ENCODE measurements around the gene TP53BP1. TPM values are rescaled to one million over a fixed set of nuclear protein-coding genes. Genes with fewer than 3 reads are reported as not detected.

The TP53BP1 gene
- total and polyA plus RNA-seq, 2 of the 13 experiments (the other 11 are each of a cell fraction or from before 2014, with no cell fraction given), result 17.1 to 17.4 TPM

DNA sequence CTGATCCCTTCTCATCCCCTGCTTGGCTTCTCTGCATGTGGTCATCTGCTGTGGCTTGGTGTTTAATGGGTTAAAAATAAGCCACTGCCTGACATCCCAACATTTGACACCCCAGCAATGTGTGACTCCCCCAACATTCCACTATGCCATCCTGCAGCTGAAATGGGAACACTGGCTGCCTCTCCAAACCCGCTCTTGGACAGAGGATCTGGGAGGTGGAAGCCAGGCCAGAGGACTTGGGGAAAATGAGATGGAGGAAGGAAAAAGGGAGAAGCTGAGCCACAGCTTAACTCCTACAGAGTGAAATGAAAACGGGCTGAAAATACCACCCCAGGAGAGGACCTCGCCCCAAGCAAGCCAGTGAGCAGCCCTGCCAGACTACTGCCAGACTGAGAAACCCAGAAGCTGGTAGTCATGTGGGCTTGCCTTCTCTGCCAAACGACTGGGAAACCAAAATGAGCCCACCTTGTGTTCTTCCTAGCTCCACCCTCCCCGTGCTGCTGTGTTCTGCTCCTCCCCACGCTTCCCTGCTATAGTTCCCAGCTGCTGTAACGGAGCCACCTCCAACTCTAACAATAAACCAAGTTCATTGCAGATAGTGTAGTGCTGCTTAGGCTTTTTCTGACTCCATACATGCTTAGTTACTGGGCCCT lies 38.2 kb upstream of the TP53BP1 start:
- H4K20me1 ChIP-seq (ENCODE audit: insufficient read depth, low read length), result no peaks in the 10 kb centered on the region
- no peaks in the 10 kb centered on the region for H3K4me1 ChIP-seq (ENCODE audit: insufficient read depth, low read length)
- no peaks in the 10 kb centered on the region for H3K79me2 ChIP-seq (ENCODE audit: insufficient read depth, low read length)
- H3K4me2 ChIP-seq (ENCODE audit: low read depth, low read length), result no peak overlapping the region
- H3K27ac ChIP-seq (ENCODE audit: extremely low read length, insufficient read depth, low read length), result no peak overlapping the region
- H3K9ac ChIP-seq (ENCODE audit: insufficient read depth, low read depth, low read length), result no peak overlapping the region
- no TSS peak for BruUV-seq (replicated peaks)
- 0 out of 2 replicates have a peak, but pooled peaks have one; percentile 16 for TF ChIP-seq ZNF652 (CRISPR knock-in tag; IDR thresholded peaks at IDR 0.05; ENCODE audit: borderline replicate concordance, low read depth)
- no peak for TF ChIP-seq ISX (CRISPR knock-in tag; conservative IDR thresholded peaks at IDR 0.05)
- peaks cover 1 to 13% of the 10 kb centered on the region in 2 experiments; a peak in 4 of 5 replicates for H3K27me3 ChIP-seq (ENCODE audit: control insufficient read depth in 1 of 2, insufficient read depth in 2 of 2, low read length in 2 of 2)
- H3K36me3 ChIP-seq (replicated peaks in 1 of 2; ENCODE audit: control insufficient read depth in 1 of 2, insufficient read depth in 2 of 2, low read length in 2 of 2), result 0 out of 5 replicates have a peak, but pooled peaks cover 0 to 3% of the 10 kb centered on the region in 2 experiments
- H2AFZ ChIP-seq (ENCODE audit: low read length), result no peak overlapping the region
- no peak for FAIRE-seq
- intact Hi-C loops (cut with micrococcal nuclease; ENCODE audit: unreplicated experiment) (no loop called here), in situ Hi-C loops (cut with HindIII; ENCODE audit: extremely low pct_ligation_motif_present, low pct_unique_long_range_greater_than_20kb) (no loop called here)
- no peak overlapping the region for H3K4me3 ChIP-seq (replicated peaks in 1 of 3; ENCODE audit: insufficient read depth in 1 of 3, low read depth in 2 of 3, low read length in 3 of 3)
- ATAC-seq, result no peak
- ChIA-PET POLR2A (no interaction called here), CTCF (ENCODE audit: low intra/inter-chr PET ratio, low total read pairs) (no interaction called here)
- no peak for DNase-seq (ENCODE audit: low spot score)
- H3K9me3 ChIP-seq (ENCODE audit: low read length), result no peaks in the 10 kb centered on the region
- 19% methylated on average over 6 of the region's 7 CpGs for WGBS (ENCODE audit: low lambda C conversion rate)

DNA sequence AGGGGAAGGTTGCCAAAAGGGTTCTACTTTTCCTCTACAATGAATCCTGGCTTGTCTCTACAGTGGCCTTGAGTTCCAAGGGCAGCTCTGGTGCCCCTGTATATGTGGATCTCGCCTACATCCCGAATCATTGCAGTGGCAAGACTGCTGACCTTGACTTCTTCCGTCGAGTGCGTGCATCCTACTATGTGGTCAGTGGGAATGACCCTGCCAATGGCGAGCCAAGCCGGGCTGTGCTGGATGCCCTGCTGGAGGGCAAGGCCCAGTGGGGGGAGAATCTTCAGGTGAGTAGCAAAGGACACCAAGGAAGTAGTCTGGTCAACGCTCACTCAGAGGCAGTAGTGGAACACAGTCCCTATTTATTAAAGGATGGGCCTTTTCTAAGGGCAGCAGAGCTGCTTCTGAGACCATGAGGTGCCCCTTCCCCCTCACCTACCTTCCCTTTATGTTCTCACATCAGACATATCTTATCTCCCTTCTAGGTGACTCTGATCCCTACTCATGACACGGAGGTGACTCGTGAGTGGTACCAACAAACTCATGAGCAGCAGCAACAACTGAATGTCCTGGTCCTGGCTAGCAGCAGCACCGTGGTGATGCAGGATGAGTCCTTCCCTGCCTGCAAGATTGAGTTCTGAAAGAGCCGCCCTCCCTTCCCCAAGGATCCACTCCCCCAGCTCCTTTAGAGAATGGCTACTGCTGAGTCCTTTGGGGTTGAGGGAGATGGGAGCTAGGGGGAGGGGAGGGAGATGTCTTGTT lies 36.8 kb upstream of the TP53BP1 start:
- ATAC-seq, result no peak
- intact Hi-C loops (cut with micrococcal nuclease; ENCODE audit: unreplicated experiment), result no loop called here

More for the DNA sequence above, 36.8 kb upstream of the TP53BP1 start:
- no peaks in the 10 kb centered on the region for H4K20me1 ChIP-seq (ENCODE audit: insufficient read depth, low read length)
- 0 out of 5 replicates have a peak, but pooled peaks cover 0 to 3% of the 10 kb centered on the region in 2 experiments for H3K36me3 ChIP-seq (replicated peaks in 1 of 2; ENCODE audit: control insufficient read depth in 1 of 2, insufficient read depth in 2 of 2, low read length in 2 of 2)
- no peaks in the 10 kb centered on the region for H3K79me2 ChIP-seq (ENCODE audit: insufficient read depth, low read length)
- no peak overlapping the region for H3K4me2 ChIP-seq (ENCODE audit: low read depth, low read length)
- no peaks in the 10 kb centered on the region for H3K4me1 ChIP-seq (ENCODE audit: insufficient read depth, low read length)
- POLR2A ChIA-PET, result no interaction called here
- WGBS (ENCODE audit: low lambda C conversion rate), result 40% methylated on average over 7 of the region's 12 CpGs
- H3K27ac ChIP-seq (ENCODE audit: extremely low read length, insufficient read depth, low read length), result no peak overlapping the region
- in situ Hi-C loops (cut with HindIII; ENCODE audit: extremely low pct_ligation_motif_present, low pct_unique_long_range_greater_than_20kb), result no loop called here
- FAIRE-seq, result no peak
- no peak for DNase-seq (ENCODE audit: low spot score)
- BruUV-seq (replicated peaks), result no TSS peak
- H3K9ac ChIP-seq (ENCODE audit: insufficient read depth, low read depth, low read length), result no peak overlapping the region
- no peak for TF ChIP-seq DNMT1 (CRISPR knock-in tag; IDR thresholded peaks at IDR 0.05)
- no peaks in the 10 kb centered on the region for H3K9me3 ChIP-seq (ENCODE audit: low read length)
- CTCF ChIA-PET (ENCODE audit: low intra/inter-chr PET ratio, low total read pairs), result no interaction called here
- H2AFZ ChIP-seq (ENCODE audit: low read length), result no peak overlapping the region
- H3K27me3 ChIP-seq (ENCODE audit: control insufficient read depth in 1 of 2, insufficient read depth in 2 of 2, low read length in 2 of 2), result peaks cover 1 to 23% of the 10 kb centered on the region in 2 experiments; a peak in 4 of 5 replicates
- H3K4me3 ChIP-seq (replicated peaks in 1 of 3; ENCODE audit: insufficient read depth in 1 of 3, low read depth in 2 of 3, low read length in 3 of 3), result no peak overlapping the region

Measured in HepG2 (cell line).